Measurements from ENCODE around the gene CRTC3. TPM values are rescaled to one million over a fixed set of nuclear protein-coding genes. Genes with fewer than 3 reads are reported as not detected.

CRTC3 gene
- polyA plus RNA-seq, 2 donors, result 5.0 to 7.1 TPM

GRCh38 chr15:90606641-90607040 is 76.9 kb downstream of the CRTC3 start:
- peaks cover 0 to 13% of the 10 kb centered on the region in 2 donors for H3K36me3 ChIP-seq (ENCODE audit: control insufficient read depth in 2 of 2, insufficient read depth in 2 of 2, low read length in 1 of 2)

GRCh38 chr15:90607361-90607760 is 77.6 kb downstream of the CRTC3 start:
- peak overlapping the region; percentile 14 to 47 for H3K27ac ChIP-seq (ENCODE audit: low read depth in 2 of 2, low read length in 1 of 2)

More at GRCh38 chr15:90606641-90607040, 76.9 kb downstream of the CRTC3 start:
- Histone ChIP-seq H3K27me3 (ENCODE audit: control insufficient read depth in 1 of 2, insufficient read depth in 2 of 2, low read length in 2 of 2) (no peaks in the 10 kb centered on the region), H3K9me3 (ENCODE audit: control insufficient read depth in 2 of 2, insufficient read depth in 1 of 2, low read depth in 1 of 2, low read length in 1 of 2) (no peaks in the 10 kb centered on the region), H3K27ac (ENCODE audit: low read depth in 2 of 2, low read length in 1 of 2) (no peak overlapping the region), H3K4me1 (ENCODE audit: control insufficient read depth in 2 of 2, insufficient read depth in 2 of 2, low read length in 1 of 2) (peaks cover 3% of the 10 kb centered on the region in 2 donors), H3K4me3 (ENCODE audit: low read depth in 1 of 2, low read length in 2 of 2) (no peak overlapping the region)
- 90 to 95% methylated on average over 7 of the region's 7 CpGs for WGBS, 2 donors

GRCh38 chr15:90609242-90610180 is 79.8 kb downstream of the CRTC3 start:
- WGBS, 2 donors, result 55 to 64% methylated on average over 5 of the region's 5 CpGs
- Histone ChIP-seq H3K27ac (ENCODE audit: low read depth in 2 of 2, low read length in 1 of 2) (peak overlapping the region in 1 of 2 donors; percentile 48), H3K9me3 (ENCODE audit: control insufficient read depth in 2 of 2, insufficient read depth in 1 of 2, low read depth in 1 of 2, low read length in 1 of 2) (no peaks in the 10 kb centered on the region), H3K36me3 (ENCODE audit: control insufficient read depth in 2 of 2, insufficient read depth in 2 of 2, low read length in 1 of 2) (peaks cover 0 to 13% of the 10 kb centered on the region in 2 donors), H3K4me1 (ENCODE audit: control insufficient read depth in 2 of 2, insufficient read depth in 2 of 2, low read length in 1 of 2) (peaks cover 3% of the 10 kb centered on the region in 2 donors), H3K27me3 (ENCODE audit: control insufficient read depth in 1 of 2, insufficient read depth in 2 of 2, low read length in 2 of 2) (no peaks in the 10 kb centered on the region), H3K4me3 (ENCODE audit: low read depth in 1 of 2, low read length in 2 of 2) (no peak overlapping the region)

More at GRCh38 chr15:90607361-90607760, 77.6 kb downstream of the CRTC3 start:
- H3K4me3 ChIP-seq (ENCODE audit: low read depth in 1 of 2, low read length in 2 of 2), result no peak overlapping the region
- H3K4me1 ChIP-seq (ENCODE audit: control insufficient read depth in 2 of 2, insufficient read depth in 2 of 2, low read length in 1 of 2), result peaks cover 3% of the 10 kb centered on the region in 2 donors
- peaks cover 0 to 13% of the 10 kb centered on the region in 2 donors for H3K36me3 ChIP-seq (ENCODE audit: control insufficient read depth in 2 of 2, insufficient read depth in 2 of 2, low read length in 1 of 2)
- WGBS, 2 donors, result 80 to 89% methylated on average over 9 of the region's 9 CpGs
- no peaks in the 10 kb centered on the region for H3K27me3 ChIP-seq (ENCODE audit: control insufficient read depth in 1 of 2, insufficient read depth in 2 of 2, low read length in 2 of 2)
- no peaks in the 10 kb centered on the region for H3K9me3 ChIP-seq (ENCODE audit: control insufficient read depth in 2 of 2, insufficient read depth in 1 of 2, low read depth in 1 of 2, low read length in 1 of 2)

GRCh38 chr15:90610190-90610589 is 80.5 kb downstream of the CRTC3 start:
- WGBS, 2 donors, result 53 to 68% methylated on average over 2 of the region's 2 CpGs
- no peaks in the 10 kb centered on the region for H3K9me3 ChIP-seq (ENCODE audit: control insufficient read depth in 2 of 2, insufficient read depth in 1 of 2, low read depth in 1 of 2, low read length in 1 of 2)

GRCh38 chr15:90611157-90611556 is 81.4 kb downstream of the CRTC3 start:
- H3K4me1 ChIP-seq (ENCODE audit: control insufficient read depth in 2 of 2, insufficient read depth in 2 of 2, low read length in 1 of 2), result peaks cover 3% of the 10 kb centered on the region in 2 donors
- no peak overlapping the region for H3K4me3 ChIP-seq (ENCODE audit: low read depth in 1 of 2, low read length in 2 of 2)
- H3K27ac ChIP-seq (ENCODE audit: low read depth in 2 of 2, low read length in 1 of 2), result peak overlapping the region; percentile 73 to 79
- H3K9me3 ChIP-seq (ENCODE audit: control insufficient read depth in 2 of 2, insufficient read depth in 1 of 2, low read depth in 1 of 2, low read length in 1 of 2), result no peaks in the 10 kb centered on the region
- 84 to 86% methylated on average over 4 of the region's 4 CpGs for WGBS, 2 donors
- H3K27me3 ChIP-seq (ENCODE audit: control insufficient read depth in 1 of 2, insufficient read depth in 2 of 2, low read length in 2 of 2), result no peaks in the 10 kb centered on the region
- peaks cover 0 to 11% of the 10 kb centered on the region in 2 donors for H3K36me3 ChIP-seq (ENCODE audit: control insufficient read depth in 2 of 2, insufficient read depth in 2 of 2, low read length in 1 of 2)

More at GRCh38 chr15:90610190-90610589, 80.5 kb downstream of the CRTC3 start:
- Histone ChIP-seq H3K36me3 (ENCODE audit: control insufficient read depth in 2 of 2, insufficient read depth in 2 of 2, low read length in 1 of 2) (peaks cover 0 to 11% of the 10 kb centered on the region in 2 donors), H3K4me3 (ENCODE audit: low read depth in 1 of 2, low read length in 2 of 2) (no peak overlapping the region), H3K27me3 (ENCODE audit: control insufficient read depth in 1 of 2, insufficient read depth in 2 of 2, low read length in 2 of 2) (no peaks in the 10 kb centered on the region), H3K27ac (ENCODE audit: low read depth in 2 of 2, low read length in 1 of 2) (peak overlapping the region in 1 of 2 donors; percentile 34), H3K4me1 (ENCODE audit: control insufficient read depth in 2 of 2, insufficient read depth in 2 of 2, low read length in 1 of 2) (peaks cover 3% of the 10 kb centered on the region in 2 donors)

GRCh38 chr15:90617171-90617570 is 87.4 kb downstream of the CRTC3 start:
- peaks cover 0 to 6% of the 10 kb centered on the region in 2 donors for H3K36me3 ChIP-seq (ENCODE audit: control insufficient read depth in 2 of 2, insufficient read depth in 2 of 2, low read length in 1 of 2)
- H3K27ac ChIP-seq (ENCODE audit: low read depth in 2 of 2, low read length in 1 of 2), result peak overlapping the region in 1 of 2 donors; percentile 17
- no peaks in the 10 kb centered on the region for H3K27me3 ChIP-seq (ENCODE audit: control insufficient read depth in 1 of 2, insufficient read depth in 2 of 2, low read length in 2 of 2)
- H3K9me3 ChIP-seq (ENCODE audit: control insufficient read depth in 2 of 2, insufficient read depth in 1 of 2, low read depth in 1 of 2, low read length in 1 of 2), result no peaks in the 10 kb centered on the region
- no peaks in the 10 kb centered on the region for H3K4me1 ChIP-seq (ENCODE audit: control insufficient read depth in 2 of 2, insufficient read depth in 2 of 2, low read length in 1 of 2)
- no peak overlapping the region for H3K4me3 ChIP-seq (ENCODE audit: low read depth in 1 of 2, low read length in 2 of 2)
- WGBS, 2 donors, result 75 to 79% methylated on average over 5 of the region's 5 CpGs

GRCh38 chr15:90617668-90618097 is 88.0 kb downstream of the CRTC3 start:
- no peak overlapping the region for H3K4me3 ChIP-seq (ENCODE audit: low read depth in 1 of 2, low read length in 2 of 2)
- H3K36me3 ChIP-seq (ENCODE audit: control insufficient read depth in 2 of 2, insufficient read depth in 2 of 2, low read length in 1 of 2), result peaks cover 0 to 7% of the 10 kb centered on the region in 2 donors
- H3K27ac ChIP-seq (ENCODE audit: low read depth in 2 of 2, low read length in 1 of 2), result peak overlapping the region in 1 of 2 donors; percentile 17
- no peaks in the 10 kb centered on the region for H3K27me3 ChIP-seq (ENCODE audit: control insufficient read depth in 1 of 2, insufficient read depth in 2 of 2, low read length in 2 of 2)
- no peaks in the 10 kb centered on the region for H3K9me3 ChIP-seq (ENCODE audit: control insufficient read depth in 2 of 2, insufficient read depth in 1 of 2, low read depth in 1 of 2, low read length in 1 of 2)
- no peaks in the 10 kb centered on the region for H3K4me1 ChIP-seq (ENCODE audit: control insufficient read depth in 2 of 2, insufficient read depth in 2 of 2, low read length in 1 of 2)
- 80 to 82% methylated on average over 7 of the region's 7 CpGs for WGBS, 2 donors

GRCh38 chr15:90618330-90619125 is 88.8 kb downstream of the CRTC3 start:
- Histone ChIP-seq H3K27ac (ENCODE audit: low read depth in 2 of 2, low read length in 1 of 2) (no peak overlapping the region), H3K9me3 (ENCODE audit: control insufficient read depth in 2 of 2, insufficient read depth in 1 of 2, low read depth in 1 of 2, low read length in 1 of 2) (no peaks in the 10 kb centered on the region), H3K27me3 (ENCODE audit: control insufficient read depth in 1 of 2, insufficient read depth in 2 of 2, low read length in 2 of 2) (no peaks in the 10 kb centered on the region), H3K4me1 (ENCODE audit: control insufficient read depth in 2 of 2, insufficient read depth in 2 of 2, low read length in 1 of 2) (no peaks in the 10 kb centered on the region), H3K4me3 (ENCODE audit: low read depth in 1 of 2, low read length in 2 of 2) (no peak overlapping the region), H3K36me3 (ENCODE audit: control insufficient read depth in 2 of 2, insufficient read depth in 2 of 2, low read length in 1 of 2) (peaks cover 0 to 7% of the 10 kb centered on the region in 2 donors)
- WGBS, 2 donors, result 83 to 87% methylated on average over 4 of the region's 4 CpGs

- H3K4me1 ChIP-seq (ENCODE audit: control insufficient read depth in 2 of 2, insufficient read depth in 2 of 2, low read length in 1 of 2), result no peaks in the 10 kb centered on the region
- no peak overlapping the region for H3K4me3 ChIP-seq (ENCODE audit: low read depth in 1 of 2, low read length in 2 of 2)
- no peak overlapping the region for H3K27ac ChIP-seq (ENCODE audit: low read depth in 2 of 2, low read length in 1 of 2)
- WGBS, 2 donors, result 90 to 92% methylated on average over 9 of the region's 9 CpGs
- no peaks in the 10 kb centered on the region for H3K27me3 ChIP-seq (ENCODE audit: control insufficient read depth in 1 of 2, insufficient read depth in 2 of 2, low read length in 2 of 2)
- H3K36me3 ChIP-seq (ENCODE audit: control insufficient read depth in 2 of 2, insufficient read depth in 2 of 2, low read length in 1 of 2), result peaks cover 0 to 14% of the 10 kb centered on the region in 2 donors
- H3K9me3 ChIP-seq (ENCODE audit: control insufficient read depth in 2 of 2, insufficient read depth in 1 of 2, low read depth in 1 of 2, low read length in 1 of 2), result no peaks in the 10 kb centered on the region
Observed at GRCh38 chr15:90619468-90619867, 89.7 kb downstream of the CRTC3 start.

Measured in esophagus (tissue), 2 donors.